HG03095 (cell line): ENCODE data around the gene TXNIP.
A peak's percentile ranks its signal among the peaks of the same experiment; 100 is the strongest.
"Not testable (repeated sequence)": the region's sequence is repeated elsewhere in the genome, so short reads cannot be mapped to it uniquely, and the experiment has no call there.

ENCODE experiments used
- ATAC-seq: cut with Tn5 transposase; IDR thresholded peaks from one replicate; pipeline ENCODE4 v1.9.1; 2021; ENCODE audit warnings: moderate library complexity; ENCODE audit not compliant: unreplicated experiment

TXNIP gene, protein sequence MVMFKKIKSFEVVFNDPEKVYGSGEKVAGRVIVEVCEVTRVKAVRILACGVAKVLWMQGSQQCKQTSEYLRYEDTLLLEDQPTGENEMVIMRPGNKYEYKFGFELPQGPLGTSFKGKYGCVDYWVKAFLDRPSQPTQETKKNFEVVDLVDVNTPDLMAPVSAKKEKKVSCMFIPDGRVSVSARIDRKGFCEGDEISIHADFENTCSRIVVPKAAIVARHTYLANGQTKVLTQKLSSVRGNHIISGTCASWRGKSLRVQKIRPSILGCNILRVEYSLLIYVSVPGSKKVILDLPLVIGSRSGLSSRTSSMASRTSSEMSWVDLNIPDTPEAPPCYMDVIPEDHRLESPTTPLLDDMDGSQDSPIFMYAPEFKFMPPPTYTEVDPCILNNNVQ

DNA sequence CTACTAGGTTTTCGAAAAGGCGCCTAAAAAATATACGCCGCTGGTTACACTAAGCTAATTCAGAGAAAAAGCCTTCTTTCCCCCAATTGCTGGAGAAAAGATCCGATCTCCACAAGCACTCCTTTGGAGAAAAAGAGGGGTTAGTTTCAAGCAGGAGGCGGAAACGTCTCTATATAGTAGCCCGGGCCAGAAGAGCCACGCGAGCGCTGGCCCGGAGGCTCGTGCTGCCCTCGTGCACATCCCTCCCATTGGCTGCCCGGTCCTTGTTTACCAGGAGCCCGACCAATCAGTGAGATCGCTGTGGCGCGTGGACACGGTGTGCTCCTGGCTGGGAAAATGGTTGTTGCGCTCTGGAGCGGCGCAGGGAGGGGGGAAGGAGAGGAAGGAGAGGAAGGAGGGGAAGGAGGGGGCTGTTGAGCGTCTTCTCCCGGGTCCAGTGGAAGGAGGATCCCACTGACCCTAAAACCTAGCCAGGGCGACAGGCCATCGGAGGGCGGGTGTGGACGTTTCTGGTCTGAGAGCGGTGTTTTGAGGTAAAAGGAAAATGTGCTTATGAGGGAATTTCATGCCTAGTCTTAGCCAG, at the start of gene TXNIP:
TXNIP (minus strand) TSS at position 147 of the 583 bp plus-strand sequence. CDS start 313 bp downstream, outside the sequence.
- ATAC-seq: peak; percentile 90

DNA sequence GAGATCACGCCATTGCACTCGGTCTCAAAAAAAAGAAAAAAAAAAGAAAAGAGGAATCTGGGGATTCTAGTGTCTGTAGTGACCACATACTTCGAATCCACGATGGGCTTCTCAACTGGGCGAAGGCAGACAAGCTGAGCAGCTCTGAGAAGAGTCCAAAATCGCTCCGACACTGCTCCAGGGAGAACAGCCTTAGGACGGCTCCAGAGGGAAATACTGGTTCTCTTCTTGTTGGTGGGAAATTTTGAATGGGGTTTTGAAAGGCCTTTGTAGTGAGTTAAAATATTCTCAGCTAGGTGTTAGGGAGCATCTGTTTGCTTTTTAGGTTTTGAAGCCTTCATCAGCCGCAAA, 43.4 kb upstream of the TXNIP start:
- no peak for ATAC-seq

DNA sequence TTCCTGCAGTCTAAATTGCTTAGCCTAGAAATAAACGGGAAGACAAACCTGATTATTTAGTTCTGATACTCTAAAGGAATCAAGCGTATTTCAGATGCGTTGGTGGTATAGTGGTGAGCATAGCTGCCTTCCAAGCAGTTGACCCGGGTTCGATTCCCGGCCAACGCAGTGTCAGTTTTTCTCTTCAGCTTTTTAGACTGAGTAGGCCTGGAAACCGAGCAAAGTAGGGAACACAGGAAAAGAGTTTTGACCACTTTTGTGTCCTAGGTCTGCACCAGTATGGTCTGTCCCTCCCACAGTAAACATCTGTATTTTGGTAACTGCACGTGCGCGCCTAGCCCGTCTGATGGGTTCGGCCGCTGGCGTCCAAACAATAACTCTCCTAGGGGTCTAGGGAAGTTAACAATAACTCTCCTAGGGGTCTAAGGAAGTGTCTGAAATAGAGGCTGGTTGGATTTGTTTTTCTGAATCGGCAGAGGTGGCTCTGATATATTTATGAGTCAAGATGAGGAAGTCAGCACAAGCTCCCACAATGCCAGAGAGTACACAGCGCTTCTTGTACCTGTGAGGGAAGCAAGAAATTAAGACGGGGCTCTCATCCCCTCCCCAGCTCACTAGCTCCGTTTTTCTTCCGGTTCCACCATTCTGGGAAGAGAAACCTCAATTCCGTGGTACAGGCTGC, 40.7 kb upstream of the TXNIP start:
- peak; percentile 37 for ATAC-seq

DNA sequence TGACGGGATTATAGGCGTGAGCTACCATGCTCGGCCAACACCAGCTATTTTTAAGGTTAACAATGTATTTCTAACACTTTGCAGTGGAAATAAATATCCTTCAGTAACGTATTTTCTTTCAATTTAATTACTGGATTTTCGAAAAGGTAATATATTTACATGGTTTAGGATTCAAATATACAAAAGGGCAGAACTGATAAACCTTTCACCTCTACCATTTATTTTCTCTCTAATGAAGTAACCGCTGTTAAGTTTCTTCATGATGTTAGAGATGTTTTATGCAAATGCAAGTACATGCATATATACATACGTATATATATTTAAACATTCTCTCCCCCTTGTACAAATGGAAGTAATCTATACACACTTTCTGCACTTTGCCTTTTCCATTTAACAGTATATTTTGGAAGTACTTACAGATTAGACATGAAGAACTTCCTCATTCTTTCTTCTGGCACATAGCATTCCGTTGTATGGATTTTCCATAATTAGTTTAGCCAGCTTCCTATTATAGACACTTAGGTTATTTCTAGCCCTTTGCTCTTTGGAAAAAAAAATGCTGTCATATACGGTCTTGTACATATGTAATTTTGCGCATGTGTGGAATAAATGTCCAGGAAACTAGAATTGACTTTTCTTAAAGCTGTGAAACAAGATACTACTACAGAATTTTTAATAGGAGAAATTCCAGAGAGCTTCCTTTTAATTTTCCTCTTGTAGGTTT, 40.0 kb upstream of the TXNIP start:
- no peak for ATAC-seq

DNA sequence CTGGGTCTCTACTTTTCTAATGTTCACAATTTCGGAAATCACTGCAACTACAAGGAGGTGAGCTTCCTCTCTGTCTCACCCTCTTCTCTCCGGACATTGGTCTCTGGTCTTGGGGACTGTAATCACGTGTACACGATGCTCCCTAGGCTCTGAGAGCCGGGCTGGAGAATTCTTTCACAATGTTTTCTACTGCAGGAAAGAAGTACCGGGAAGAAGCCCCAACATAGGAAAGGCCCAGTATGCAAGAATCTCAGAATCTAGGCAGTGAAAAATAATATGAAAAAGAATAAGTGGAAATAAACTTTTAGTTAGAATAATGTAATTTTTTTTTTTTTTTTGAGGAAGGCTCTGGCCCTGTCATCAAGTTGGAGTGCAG, 38.7 kb upstream of the TXNIP start:
- no peak for ATAC-seq

DNA sequence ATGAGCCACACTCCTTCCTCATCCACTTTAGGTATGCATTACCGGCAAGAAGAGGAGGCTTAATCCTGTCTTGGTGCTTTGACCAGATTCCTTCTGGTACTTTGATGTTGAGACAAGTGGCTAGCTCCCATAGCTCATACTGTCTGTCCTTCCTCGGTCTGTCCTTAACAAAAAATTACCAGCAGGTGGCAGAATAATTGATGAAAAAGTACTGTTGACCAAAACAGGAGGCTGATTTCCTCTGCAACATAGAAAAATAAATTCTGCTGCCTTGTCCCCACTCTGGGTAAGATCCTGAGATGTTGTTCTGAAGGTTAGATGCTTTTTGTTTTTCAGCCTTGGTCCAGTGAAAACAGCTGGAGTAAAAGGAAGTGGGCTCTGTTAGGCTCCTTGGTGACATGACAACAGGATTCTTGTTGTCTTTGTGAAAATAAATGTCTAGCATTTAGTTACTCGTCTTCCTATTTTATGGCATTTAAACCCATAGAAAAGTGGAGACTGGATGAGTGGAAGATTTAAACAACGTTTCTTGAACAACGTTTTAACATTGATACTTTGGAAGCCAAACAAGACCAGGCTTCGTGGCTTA, 36.3 kb upstream of the TXNIP start:
- no peak for ATAC-seq

DNA sequence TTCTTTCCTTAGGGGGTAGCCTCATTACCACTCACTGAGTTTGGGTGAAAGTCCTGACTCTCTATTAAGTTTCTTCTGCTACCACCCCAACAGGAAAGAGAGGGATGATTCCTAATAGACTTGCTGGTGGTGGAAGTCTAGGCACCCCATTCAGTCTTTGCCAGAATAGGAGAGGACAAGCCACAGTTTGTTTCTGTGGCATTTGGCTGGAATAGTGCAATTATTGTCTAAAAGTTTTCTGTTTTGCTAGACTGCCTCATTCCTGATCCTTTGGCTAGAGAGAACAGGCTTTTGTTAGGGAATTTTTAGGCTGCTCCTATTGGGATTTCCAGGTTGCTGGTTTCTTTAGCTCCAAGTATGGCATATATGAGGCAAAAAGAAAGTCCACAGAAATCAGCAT, 35.1 kb upstream of the TXNIP start:
- ATAC-seq: no peak

DNA sequence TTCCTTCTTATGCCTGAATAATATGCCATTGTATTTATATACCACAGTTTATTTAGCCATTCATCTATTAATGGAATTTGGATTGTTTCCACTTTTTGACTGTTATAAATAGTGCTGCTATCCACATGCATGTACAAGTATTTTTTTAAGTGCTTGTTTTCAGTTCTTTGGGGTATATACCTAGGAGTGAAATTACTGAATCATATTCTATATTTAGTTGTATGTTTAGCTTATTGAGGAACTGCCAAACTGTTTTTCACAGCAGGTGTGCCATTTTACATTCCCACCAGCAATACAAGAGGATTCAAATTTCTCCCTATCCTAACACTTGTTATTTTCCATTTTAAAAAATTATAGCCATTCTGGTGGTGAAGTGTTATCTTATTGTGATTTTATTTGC, 32.7 kb upstream of the TXNIP start:
- no peak for ATAC-seq

DNA sequence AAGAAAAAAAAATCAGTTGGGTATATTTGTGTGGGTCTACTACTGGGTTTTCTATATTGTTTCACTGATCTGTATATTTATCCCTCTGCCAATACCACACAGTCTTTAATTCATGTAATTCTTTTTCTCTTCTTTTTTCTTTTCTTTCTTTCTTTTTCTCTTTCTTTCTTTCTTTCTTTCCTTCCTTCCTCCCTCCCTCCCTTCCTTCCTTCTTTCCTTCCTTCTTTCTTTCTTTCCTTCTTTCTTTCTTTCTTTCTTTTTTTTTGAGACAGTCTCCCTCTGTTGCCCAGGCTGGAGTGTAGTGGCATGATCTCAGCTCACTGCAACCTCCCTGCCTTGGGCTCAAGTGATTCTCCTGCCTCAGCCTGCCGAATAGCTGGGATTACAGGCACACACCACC, 30.3 kb upstream of the TXNIP start:
- not testable (repeated sequence) for ATAC-seq

DNA sequence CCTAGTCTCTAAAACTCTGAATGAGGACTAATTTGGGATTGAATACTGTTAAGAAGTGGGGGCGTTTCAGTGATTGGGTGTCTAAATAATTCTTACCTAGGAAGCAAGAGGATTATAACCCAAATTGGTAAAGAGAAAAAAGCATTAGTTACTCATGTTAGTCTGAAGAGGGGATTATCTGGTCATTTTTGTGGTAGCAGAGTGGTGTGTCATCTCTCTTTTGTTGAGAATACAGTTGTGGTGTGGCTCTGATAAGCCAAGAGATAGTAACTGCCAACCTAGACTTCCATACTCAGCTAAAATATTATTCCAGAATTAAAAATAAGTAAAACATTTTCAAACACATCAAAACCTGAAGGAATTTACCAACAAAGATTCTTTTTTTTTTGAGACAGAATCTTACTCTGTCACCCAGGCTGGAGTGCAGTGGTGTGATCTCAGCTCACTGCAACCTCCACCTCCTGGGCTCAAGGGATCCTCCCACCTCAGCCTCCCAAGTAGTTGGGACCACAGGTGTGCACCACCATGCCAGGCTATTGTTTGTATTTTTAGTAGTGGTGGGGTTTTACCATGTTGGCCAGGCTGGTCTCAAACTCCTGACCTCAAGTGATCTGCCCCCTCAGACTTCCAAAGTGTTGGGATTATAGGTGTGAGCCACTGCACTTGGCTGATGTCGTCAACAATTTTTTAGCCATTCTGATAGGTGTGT, 29.6 kb upstream of the TXNIP start:
- not testable (repeated sequence) for ATAC-seq

DNA sequence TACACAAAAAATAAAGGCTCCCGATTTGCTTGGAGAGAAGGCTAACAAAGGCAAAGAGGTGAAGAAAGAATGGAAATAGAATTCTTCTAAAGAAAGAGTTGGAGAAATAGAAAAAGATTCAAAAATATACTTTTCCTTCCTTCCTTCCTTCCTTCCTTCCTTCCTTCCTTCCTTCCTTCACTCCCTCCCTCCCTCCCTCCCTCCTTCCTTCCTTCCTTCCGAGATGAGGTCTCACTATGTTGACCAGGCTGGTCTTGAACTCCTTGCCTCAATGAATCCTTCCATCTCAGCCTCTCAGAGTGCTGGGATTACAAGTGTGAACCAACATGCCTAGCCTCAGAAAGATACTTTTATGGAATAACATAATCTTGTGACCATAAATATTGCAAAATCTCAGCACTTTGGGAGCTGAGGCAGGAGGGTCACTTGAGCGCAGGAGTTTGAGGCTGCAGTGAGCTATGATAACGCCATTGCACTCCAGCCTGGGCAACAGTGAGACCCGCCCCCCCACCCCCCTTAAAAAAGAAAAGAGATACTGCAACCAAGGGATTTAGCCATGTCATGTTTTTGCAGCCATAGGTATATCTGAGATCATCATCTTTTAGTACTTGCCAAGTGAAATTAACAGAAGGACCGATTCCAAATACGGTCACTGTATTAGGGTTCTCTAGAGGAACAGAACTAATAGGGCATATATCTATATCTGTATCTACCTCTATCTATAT, 26.2 kb upstream of the TXNIP start:
- ATAC-seq: no peak

DNA sequence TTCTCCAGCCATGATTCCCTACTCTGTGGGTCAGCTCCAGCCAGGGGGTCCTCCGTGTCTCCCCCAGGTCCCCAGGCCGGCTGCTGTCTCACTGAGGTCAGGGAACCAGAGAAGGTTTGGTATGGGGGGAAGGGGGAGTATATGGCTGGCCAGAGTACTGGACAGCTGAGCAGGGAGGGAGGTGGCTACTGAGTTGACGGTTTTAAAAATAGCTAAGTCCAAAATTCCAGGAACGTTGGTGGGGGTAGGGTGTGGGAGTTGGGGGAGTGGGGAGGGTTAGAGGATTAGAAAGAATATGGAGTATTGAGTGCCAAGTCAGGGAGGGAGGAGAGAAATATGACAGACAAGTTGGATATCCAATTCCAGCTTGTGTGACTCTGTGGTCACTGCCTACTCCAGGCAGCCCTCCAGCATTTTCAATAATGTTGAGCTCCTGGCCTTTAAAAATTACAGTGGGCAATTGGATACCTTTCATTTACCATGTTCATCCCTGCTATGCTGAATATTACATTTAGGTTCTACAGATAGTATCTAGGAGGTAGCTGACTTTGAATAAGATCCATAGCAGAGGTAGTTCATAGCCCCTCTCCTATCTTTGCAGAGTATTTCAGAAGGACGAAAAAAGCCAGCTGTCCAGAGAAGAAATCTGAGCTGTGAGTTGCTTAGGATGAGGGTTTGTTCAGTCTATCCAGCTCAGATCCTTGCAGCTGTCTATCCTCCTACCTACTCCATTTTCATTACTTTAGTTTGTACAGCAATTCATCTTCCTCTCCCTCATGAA, 25.4 kb upstream of the TXNIP start, which contains the start of gene HJV:
HJV (minus strand) TSS at position 114 of the 781 bp plus-strand sequence. CDS start 1,504 bp downstream, outside the sequence.
- ATAC-seq: no peak

DNA sequence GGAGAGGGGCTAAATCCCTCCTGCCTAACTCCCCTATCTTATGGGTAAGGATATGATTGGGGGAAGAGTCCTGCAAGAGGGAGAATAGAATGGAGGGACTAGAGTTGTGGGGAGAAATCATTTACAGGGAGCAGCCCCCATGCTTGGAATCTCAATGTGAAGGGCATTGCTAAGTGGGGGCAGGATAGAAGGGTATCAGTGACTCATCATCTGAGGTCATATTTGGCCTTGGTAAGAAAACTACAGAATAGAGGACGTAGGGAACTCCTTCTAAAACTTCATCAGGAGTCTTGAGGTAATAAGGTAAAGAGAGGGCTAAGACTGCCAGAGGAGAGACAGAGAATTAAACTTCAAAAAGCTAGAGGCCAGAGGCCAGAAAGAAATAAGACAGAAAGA, 24.7 kb upstream of the TXNIP start:
- ATAC-seq: no peak

DNA sequence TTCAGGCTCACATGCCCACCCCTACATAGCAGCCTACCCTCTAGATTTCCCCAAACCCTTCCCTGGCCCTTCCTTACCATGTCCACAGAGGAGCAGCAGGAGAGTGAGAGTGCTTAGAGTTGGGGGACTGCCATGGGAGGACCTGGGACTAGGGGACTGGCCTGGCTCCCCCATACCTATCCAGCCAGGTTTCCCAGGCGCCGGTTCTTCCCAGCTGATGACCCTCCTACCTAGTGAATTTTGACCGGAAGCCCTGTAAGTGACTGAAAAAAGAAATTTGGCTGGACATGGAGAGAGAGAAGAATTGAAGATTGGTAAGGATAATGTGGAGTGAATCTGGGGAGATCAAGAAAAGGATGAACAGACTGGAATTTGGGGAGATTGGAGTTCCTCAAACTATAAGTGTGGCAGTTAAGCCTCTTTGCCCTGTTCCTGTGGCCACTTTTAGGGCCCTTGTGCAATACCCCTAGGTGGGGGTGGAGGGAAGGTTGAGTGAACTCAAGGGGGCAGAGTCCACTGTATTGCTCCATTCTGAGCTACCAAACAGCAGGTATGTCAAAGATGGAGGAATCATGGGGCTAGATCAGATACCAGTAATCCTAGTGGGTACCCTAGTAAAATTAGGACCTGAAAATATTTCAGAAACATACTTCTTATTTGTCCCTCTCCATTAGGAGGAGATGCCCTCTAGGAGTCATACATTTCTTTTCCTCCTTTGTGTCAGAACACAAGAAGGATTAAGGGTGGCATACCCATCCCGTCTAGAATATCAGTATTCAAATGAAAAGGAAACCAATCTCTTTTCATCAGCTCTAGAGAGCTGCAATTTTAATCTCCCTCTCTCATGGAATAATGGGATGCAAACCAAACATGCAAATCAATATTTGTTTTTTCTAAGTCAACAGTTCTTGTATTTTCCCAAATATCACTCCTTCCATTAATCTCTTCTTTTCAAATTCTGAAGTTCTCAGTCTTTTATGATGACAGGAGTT, 24.0 kb upstream of the TXNIP start:
- ATAC-seq: no peak

DNA sequence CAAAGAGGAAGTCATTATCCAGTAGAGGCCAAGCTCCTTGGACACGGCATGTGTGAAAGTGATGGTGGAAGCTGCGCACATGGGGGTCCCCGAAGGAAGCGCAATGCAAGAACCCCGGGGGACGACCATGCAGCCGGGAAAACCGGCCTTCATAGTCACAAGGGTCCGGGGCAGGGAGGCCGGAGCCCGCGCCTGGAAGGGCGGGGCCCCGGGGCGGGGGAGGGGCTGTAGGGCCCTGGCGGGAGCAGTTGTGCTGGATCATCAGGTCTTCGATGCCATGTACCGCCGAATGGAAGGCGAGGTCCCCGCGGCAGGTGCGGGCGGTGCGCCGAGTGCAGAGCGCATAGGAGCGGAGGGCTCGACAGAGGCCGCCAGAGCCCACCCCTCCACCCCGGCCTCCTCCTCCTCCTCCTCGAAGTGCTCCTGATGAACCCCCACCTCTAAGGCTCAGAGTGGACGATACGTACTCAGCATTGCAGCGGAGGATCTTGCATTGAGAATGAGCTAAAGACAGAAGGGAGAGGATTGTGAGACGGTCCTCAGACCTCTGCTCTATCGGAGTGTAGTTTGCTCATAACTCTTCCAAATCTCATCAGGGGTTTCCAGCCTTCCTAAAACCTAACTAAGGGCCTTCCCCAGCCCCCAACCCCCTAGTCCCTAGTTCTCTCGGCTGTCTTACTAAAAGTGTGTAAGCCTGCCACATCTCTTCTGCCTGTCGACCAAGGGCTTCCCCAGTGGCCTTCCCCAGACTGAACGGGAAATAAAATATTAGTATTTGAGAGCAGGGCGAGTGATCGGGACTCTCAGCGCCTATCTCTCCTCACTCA, 23.1 kb upstream of the TXNIP start:
- no peak for ATAC-seq

DNA sequence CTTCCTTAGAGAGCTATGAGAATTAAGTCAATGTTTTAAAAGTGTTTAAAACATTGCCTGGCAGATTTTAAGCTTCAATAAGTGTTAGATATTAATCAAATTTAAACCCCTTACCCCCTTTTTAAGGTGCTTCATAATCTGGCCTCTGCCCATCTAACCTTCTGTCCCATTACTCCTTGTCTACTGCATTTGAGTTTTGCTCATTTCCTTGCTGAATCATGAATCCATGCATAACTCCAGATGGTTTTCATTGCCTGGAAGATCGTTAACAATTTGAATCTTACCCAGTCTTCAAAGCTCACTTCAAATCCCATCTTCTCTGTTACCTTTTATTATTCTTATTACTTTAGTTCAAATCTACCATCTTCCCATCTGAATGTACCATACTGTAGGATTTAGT, 20.5 kb upstream of the TXNIP start:
- no peak for ATAC-seq

DNA sequence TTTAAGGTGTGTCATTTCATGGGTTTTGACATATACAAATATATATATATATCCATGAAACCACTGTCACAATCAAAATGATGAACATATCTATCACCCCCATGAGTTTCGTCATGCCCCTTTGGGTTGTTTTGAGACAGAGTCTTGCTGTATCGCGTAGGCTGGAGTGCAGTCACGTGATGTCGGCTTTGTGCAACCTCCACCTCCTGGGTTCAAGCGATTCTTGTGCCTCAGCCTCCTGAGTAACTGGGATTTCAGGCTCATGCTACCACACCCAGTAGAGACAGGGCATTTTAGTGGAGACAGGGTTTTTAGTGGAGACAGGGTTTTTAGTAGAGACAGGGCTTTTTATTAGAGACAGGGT, 17.2 kb upstream of the TXNIP start:
- ATAC-seq: no peak
